AG04449 (cell line): ENCODE results near the gene RNF112.
"Not testable (repeated sequence)": the region's sequence is repeated elsewhere in the genome, so short reads cannot be mapped to it uniquely, and the experiment has no call there.

Source experiments
- CTCF ChIA-PET: fragments of 350-600 bp; formaldehyde crosslinking; extraction: SDS; loops from one replicate; lab custom pipeline; 2021; ENCODE audit warnings: antibody characterized with exemption; lab: Yijun Ruan, JAX
- POLR2A ChIA-PET: fragments of 400-600, 350-600 bp; formaldehyde crosslinking; extraction: SDS; loops from one replicate; lab custom pipeline; 2020; ENCODE audit warnings: antibody characterized with exemption, inconsistent platforms; lab: Yijun Ruan, JAX
- DNase-seq: peaks from one replicate; pipeline ENCODE4 v3.0.0-alpha.2; 2010; ENCODE audit warnings: low read depth, low spot score
- H3K4me3 ChIP-seq: 2 replicates; pipeline ENCODE4 v1.5.1; 2011; ENCODE audit warnings: low read depth, mild to moderate bottlenecking, control low read depth, low read length
- CTCF ChIP-seq: IDR thresholded peaks from one replicate; pipeline ENCODE4 v1.5.1; 2011; ENCODE audit warnings: mild to moderate bottlenecking, moderate library complexity, low read length, control low read depth, inconsistent platforms; ENCODE audit not compliant: insufficient read depth; ENCODE audit errors: missing control alignments

The RNF112 gene

GRCh38 chr17:19460700-19461099 lies 49.7 kb downstream of the RNF112 start:
- no peak overlapping the region for H3K4me3 ChIP-seq
- ChIA-PET POLR2A (no interaction called here), CTCF (interaction anchor here (1.1 to 2.0 kb wide), 3 partner anchors 9 to 98 kb away, joined by 6 to 8 read pairs (median 6); partner anchors contain the start of gene B9D1)
- no peak for DNase-seq
- no peak for TF ChIP-seq CTCF

DNA sequence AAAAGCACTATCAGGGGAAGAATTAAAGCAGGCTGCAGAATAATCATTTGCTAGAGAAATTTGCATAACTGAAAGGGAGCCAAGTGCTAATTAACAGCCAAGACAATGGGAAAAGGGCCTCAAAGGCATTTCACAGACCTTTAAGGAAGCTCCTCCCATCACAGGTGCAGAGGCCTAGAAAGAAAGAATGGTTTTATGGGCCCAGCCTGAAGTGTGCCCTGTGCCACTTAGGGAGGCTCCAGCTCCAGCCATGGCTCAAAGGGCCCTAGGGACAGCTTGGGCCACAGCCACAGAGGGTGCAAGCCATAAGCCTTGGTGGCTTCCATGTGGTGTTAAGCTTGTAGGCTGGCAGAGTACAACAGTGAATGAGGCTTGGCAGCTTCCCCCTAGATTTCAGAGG lies 50.1 kb downstream of the RNF112 start:
- ChIA-PET CTCF (interaction anchor here (1.5 to 2.0 kb wide), 3 partner anchors 14 to 301 kb away, joined by 5 to 8 read pairs (median 6); partner anchors contain the start of gene B9D1), POLR2A (no interaction called here)
- TF ChIP-seq CTCF = no peak
- H3K4me3 ChIP-seq = no peak overlapping the region
- DNase-seq = no peak

DNA sequence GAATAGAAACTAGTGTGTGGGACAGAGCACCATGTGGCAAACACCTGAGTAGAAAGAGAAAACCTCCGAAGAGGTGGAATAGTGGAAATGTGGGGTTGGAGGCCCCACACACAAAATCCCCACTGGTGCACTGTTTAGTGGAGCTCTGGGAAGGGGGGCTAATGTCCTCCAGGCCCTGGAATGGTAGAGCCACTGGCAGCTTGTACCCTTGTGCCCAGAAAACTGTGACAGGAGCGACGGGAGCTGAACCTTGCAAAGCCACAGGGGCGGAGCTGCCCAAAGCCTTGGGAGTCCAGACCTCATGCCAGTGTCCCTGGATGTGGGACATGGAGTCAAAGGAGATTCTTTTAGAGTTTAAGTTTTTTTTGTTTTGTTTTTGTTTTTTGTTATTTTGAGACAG lies 50.6 kb downstream of the RNF112 start:
- TF ChIP-seq CTCF = no peak
- POLR2A ChIA-PET = no interaction called here
- H3K4me3 ChIP-seq = no peak overlapping the region
- CTCF ChIA-PET = interaction anchor here (1.5 to 2.0 kb wide), 3 partner anchors 15 to 301 kb away, joined by 5 to 8 read pairs (median 6); partner anchors contain the start of gene B9D1
- DNase-seq = no peak

- CTCF ChIA-PET = interaction anchor here (1.5 to 2.0 kb wide), 3 partner anchors 15 to 300 kb away, joined by 5 to 8 read pairs (median 6); partner anchors contain the start of gene B9D1
- POLR2A ChIA-PET, H3K4me3 ChIP-seq, DNase-seq: not testable (repeated sequence)
These were observed 51.5 kb downstream of the RNF112 start for GRCh38 chr17:19462456-19463035.

DNA sequence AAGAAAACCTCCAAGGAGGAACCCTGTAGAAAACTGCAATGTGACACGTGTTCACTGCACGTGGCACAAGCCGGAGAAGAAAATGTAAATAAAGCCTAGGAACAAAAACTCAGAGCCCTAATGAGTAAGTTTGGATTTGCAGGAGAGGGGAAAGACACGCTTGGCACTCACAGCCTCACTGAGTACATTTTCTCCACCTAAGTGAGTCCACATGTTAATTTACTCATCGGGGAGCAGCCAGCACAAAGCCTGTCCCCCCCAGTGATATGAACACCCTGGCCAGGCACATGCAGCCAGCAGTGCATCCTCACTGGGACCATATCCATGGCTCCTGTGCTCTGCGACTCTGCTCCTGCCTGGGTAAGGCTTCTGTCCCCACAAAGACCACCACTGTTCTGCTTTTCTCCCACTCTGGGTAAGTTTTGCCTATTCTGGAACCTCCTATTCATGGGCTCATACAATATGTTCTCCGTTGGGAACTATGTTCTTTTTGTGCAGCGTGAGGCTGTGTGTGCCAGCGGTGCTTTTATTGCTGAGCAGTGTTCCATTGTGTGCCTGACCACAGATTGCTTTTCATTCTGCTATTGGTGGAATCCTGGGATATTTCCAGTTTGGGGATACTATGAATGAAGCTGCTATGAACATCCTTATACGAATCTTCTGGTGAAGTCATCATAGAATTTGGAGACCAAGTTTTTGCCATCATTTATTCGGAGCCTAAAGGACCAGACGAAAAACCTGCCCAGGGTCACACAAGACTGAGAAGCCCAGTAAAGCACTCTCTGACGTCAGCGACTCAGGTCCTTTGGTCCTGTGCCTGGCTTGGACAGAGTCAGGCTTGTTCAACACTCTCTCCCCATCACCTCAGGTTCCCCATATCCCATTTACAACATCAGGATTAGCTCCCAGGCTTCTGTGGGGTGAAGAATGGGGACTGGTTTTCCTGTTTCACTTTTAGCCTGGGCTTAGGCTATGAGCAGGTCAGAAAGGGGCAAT lies 53.3 kb downstream of the RNF112 start:
- no peak for DNase-seq
- no peak for TF ChIP-seq CTCF
- CTCF ChIA-PET = interaction anchor here (0.9 to 1.8 kb wide), 2 partner anchors 101 to 298 kb away, joined by 3 to 4 read pairs; partner anchors contain the start of gene B9D1
- H3K4me3 ChIP-seq = no peak overlapping the region
- POLR2A ChIA-PET = no interaction called here
